Activated CD4-positive, alpha-beta T cell treated with anti-CD3 and anti-CD28 coated beads, Interleukin-2, amount 50 U/mL, for 48 hours (primary cell): ENCODE data around the gene FFAR1.
"Not testable (repeated sequence)": the region's sequence is repeated elsewhere in the genome, so short reads cannot be mapped to it uniquely, and the experiment has no call there.

ENCODE experiments used
- DNase-seq, 2 experiments: peaks; one replicate each; pipeline ENCODE4 v3.0.0-alpha.2; 2020

The FFAR1 gene

DNA sequence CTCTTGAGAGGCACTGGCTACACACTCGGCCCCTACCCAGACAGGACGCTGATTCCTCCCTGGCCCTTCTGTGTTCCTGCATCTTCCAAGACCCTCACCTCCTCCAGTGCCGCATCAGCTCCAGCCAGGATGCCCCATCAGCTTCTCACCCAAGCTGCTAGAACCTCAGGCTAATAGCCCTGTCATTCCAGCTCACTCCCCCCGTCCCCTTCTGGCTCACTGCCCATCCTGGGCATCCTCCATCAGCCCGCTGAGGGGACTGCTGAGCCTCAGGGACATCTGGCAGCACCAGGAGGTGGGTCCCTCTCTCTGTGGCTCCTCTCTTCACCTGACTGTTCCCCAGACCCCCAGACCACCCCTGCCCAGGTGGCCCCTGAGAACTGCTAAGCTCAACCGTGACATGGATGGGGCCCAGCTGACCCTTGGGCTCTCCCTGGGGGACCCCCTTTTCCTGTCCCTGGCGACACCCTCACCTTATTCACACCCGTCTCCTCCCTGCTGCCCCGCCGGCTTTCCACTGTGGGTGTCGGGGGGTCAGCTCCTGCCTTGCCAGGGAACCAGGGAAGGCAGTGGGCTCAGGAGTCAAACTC lies 15.4 kb downstream of the FFAR1 start:
- no peak for DNase-seq

DNA sequence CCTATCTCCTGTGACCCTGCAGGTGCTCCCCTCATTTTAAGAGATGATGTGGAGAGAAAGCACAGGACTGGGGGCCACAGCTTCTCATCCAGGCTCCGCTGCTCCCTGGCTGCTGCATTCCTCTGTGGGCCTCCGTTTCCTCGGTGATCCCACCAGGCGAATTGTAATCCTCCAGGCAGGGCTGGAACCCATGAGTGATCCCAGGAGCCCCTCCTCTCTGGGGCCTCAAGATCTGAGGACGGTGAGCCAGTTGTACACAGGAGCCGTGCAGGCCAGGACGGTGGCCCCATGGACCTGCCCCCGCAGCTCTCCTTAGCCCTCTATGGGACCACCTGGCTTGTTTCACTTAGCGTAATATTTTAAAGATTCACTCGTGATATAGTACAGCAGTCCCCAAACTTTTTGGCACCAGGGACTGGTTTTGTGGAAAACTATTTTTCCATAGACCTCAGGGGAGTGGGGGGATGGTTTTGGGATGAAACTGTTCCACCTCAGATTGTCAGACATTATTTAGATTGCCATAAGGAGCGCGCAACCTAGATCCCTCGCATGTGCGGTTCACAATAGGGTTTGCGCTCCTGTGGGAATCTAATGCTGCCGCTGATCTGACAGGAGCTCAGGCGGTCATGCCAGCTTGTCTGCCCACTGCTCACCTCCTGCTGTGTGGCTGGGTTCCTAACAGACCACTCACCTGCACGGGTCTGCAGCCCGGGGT lies 16.2 kb downstream of the FFAR1 start:
- DNase-seq: no peak

DNA sequence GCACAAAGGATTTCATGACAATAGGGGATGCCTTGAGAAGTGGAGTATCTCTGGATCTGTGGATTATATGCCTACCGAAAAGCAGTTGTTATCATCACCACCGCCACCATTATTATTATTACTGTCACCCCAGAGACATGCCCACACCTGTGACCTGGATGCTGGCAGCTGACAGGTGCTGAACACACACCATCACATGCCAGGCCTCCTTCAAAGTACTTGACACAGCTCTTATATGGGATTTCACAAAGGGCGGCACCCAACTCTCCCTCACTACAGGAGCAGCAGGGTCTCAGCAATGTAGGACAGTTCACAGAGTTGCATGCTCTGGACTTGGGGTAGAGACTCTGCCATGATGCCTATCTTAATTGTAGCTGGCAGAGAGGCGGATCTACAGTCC lies 17.6 kb downstream of the FFAR1 start:
- DNase-seq: no peak

DNA sequence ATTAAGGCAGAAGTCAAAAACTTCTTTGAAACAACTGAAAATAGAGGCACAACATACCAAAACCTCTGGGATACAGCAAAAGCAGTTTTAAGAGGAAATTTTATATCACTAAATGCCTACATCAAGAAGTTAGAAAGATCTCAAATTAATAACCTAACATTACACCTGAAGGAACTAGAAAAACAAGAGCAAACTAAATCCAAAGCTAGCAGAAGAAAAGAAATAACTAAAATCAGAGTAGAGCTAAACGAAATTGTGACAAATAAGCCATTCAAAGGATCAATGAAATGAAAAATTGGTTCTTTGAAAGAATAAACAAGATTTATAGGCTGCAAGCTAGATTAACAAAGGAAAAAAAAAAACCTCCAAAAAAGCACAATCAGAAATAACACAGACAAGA lies 20.7 kb downstream of the FFAR1 start:
- DNase-seq: no peak

DNA sequence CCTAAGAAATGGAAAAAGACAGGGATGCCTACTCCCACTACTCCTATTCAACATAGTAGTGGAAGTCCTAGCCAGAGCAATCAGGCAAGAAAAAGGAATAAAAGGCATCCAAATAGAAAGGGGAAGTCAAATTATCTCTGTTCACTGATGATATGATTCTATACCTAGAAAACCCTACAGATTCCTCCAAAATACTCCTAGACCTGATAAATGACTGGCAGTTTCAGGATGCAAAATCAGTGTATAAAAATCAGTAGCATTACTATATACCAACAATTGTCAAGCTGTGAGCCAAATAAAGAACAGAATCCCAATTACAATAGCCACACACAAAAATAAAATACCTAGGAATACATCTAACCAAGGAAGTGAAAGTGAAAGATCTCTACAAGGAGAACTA lies 21.8 kb downstream of the FFAR1 start:
- no peak for DNase-seq

DNA sequence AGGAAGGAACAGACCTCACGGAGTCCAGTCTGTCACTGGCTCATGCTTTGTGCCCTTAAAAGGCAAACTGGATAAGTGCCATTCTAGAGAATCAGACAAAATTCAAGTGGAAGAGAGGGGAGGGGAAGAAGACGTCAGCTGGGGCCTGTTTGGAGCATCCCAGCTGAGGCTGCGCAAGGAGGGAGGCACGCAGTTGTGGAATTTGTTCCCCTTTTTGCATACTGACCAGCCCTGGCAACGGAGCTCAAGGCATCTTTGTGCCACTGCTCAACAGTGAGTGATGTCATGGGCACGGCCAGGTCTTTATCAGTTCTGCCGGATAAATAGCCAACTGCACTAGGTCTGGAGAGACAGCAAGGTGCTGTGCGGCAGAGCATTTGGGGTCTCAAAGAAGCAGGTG lies 23.0 kb downstream of the FFAR1 start, which contains the start of gene GPR42:
TSS of gene GPR42 (plus strand) at position 347 of the 400 bp plus-strand sequence. CDS start 292 bp downstream, outside the sequence.
- no peak for DNase-seq

DNA sequence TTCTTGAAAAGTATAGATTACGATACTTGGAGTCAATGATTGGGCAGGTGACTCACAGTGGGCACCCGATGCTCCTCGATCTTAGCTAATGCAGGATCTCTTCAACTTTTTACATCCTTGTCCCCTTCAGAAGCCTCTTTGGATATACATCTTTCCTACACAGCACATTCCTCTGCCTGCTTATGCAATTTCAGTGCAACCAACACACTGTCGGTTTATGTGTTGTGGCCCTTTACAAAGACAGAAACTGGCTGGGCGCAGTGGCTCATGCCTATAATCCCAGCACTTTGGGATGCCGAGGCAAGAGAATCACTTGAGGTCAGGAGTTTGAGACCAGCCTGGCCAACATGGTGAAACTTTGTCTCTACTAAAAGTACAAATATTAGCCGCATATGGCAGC lies 25.8 kb downstream of the FFAR1 start:
- DNase-seq: no peak

DNA sequence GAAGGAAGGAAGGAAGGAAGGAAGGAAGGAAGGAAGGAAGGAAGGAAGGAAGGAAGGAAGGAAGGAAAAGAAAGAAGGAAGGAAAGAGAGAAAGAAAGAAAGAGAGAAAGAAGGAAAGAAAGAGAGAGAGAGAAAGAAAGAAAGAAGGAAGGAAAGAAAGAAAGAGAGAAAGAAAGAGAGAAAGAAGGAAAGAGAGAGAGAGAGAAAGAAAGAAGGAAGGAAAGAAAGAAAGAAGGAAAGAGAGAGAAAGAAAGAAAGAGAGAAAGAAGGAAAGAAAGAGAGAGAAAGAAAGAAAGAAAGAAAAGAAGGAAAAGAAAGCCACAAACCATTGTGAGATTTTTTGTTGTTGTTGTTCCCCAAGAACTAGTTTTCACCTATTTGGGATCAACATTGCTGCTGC lies 26.3 kb downstream of the FFAR1 start:
- not testable (repeated sequence) for DNase-seq

DNA sequence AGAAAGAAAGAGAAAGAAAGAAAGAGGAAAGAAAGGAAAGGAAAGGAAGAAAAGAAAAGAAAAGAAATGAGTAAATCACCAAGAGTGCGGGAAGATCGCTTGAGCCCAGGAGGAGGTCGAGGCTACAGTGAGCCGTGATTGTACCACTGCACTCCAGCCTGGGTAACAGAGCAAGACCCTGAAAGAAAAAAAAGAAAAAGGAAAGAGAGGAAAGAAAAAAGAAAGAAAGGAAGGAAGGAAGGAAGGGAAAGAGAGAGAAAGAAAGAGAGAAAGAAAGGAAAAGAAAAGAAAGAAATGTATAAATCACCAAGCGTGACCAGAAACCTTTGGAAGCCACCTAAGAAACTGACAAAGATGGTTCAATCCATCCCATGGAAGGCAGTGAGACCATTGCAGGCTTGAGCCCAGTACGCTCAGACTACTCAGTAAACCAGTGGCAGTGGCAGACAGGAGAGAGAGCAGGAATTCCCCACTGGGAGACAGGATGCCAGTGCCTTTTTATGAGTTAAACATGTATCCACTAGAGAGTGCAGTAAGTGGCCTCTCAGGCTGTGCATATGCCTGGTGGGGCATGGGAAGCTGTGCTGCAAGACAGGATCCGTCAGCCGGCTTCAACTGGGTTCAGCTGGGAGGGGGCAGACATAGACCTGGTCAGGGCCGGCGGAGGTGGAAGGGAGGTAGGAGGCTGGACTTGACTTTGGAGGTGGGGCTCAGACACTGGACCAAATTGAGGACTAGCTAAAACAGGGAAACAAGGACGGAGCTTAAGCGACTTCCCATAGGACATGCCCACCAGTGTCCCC lies 28.0 kb downstream of the FFAR1 start:
- DNase-seq: no peak

DNA sequence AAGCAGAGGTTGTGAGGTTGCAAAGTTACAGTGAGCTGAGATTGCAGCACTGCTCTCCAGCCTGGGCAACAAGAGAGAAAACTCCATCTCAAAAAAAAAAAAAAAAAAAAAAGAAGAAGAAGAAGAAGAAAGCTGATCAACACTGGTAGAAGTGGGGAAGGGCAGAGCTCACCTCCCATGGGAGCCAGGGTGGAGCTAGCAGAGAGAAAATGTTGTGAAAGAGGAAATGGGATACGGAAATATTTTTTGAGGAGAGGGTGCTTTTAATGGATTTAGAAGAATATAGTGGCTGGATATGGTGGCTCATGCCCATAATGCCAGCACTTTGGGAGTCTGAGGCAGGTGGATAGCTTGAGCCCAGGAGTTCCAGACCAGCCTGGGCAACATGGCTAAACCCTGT lies 30.0 kb downstream of the FFAR1 start:
- DNase-seq: no peak

DNA sequence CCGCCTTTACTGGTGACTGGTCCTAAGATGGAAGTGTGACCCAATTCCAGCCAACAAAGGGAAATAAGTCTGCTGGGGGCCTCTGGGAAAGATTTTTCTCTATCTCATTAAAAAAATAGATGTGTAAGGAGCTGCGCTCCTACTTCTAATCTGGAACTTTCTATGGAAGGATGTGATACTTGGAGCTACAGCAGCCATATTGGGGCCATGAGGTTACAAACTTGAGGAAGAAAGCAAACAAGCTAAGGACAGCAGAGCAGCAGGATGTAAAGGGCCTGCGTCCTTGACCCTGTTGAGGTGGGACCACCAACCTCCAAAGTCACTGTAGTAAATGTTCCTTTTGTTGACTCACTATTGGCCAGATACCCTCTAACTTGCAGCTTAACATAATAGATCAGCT lies 30.7 kb downstream of the FFAR1 start:
- DNase-seq: no peak

DNA sequence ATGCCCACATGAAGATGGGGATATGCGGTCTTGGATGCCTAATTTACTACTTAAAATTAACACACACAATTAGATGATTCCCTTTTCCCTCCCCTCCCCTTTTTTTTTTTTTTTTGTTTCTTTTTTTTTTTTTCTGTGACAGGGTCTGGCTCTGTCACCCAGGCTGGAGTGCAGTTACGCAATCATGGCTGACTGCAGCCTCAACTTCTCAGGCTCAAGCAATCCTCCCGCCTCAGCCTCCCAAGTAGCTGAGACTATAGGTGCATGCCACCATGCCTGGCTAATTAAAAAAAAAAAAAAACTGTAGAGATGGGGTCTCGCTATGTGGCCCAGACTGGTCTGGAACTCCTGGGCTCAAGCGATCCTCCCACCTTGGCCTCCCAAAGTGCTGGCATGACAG lies 31.8 kb downstream of the FFAR1 start:
- DNase-seq: not testable (repeated sequence)

DNA sequence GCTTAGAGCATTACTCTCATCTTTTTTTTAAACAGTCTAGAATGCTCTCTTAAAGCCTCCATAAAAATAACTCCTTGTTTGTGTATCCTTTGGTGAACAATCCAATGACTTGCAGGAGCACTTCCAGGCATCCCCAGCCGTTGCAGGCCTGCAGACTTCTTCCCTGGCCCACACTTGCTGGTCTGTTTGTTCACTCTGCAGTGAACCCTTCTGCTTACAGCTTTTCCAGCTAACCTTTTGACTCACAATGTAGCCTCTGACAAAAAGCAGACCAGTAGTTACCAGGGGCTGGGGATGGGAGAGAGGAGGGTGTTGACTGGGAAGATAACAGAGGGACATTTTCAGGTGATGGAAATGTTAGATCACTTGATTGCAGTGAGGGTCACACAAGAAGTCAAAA lies 32.3 kb downstream of the FFAR1 start:
- DNase-seq: no peak

DNA sequence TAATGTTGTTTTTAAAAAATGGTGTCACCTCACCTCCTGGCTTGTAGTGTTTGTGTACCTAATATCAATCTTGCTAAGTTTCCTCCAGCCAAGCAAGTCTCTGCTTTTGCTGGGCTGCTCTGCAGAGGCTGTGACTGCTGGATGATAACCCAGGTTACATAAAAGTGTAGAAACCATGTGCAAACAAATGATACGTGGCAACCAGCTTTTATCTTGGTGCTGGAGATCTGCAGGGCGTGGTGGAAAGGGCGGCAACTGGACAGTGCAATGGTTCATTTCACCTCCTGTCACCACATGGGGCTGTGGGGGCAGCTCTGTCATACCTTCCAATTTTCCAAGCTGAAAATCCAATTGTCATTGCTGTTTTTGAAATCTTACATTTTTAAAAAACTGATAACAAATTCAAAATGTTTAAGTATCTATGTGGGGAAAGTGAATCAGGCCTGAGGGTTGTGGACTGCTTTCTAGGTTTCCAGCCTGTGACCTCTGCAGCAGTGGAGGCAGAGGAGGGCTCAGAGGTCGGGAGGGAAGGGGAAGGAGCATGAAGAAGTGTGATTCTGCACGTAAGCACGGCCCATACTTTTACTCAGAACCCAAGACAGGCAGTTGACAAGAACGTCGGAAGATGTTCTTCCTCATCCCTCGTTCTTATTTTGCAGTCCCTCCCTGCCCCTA lies 32.9 kb downstream of the FFAR1 start:
- DNase-seq: no peak

DNA sequence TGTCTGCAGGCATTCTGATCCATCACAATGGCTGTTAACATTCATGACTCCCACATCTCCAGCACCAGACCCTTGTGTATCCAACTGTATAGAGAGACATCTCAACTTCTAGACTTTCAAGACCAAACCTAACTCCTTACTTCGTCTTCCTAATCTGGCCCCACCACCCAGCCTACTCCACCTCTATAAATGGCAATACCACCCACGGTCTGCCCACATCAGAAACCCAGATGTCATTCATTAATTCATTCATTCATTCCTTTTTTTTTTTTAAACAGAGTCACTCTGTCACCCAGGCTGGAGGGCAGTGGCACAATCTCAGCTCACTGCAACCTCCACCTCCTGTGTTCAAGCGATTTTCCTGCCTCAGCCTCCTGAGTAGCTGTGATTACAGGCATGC lies 33.6 kb downstream of the FFAR1 start:
- DNase-seq: no peak

DNA sequence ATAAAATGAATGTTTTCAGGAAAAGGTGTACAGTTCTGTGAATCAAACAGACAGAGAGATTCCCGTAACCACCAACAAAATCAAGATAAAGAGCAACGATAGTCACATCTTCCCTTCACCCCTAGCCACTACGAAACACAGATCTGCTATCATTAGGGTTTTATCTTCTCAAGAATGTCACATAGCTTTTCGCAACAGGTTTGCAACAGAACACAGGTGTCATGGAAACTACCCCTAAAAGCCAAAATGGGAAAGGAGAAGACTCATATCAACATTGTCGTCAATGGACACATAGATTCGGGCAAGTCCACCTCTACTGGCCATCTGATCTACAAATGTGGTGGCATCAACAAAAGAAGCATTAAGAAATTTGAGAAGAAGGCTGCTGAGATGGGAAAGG lies 34.2 kb downstream of the FFAR1 start:
- no peak for DNase-seq

DNA sequence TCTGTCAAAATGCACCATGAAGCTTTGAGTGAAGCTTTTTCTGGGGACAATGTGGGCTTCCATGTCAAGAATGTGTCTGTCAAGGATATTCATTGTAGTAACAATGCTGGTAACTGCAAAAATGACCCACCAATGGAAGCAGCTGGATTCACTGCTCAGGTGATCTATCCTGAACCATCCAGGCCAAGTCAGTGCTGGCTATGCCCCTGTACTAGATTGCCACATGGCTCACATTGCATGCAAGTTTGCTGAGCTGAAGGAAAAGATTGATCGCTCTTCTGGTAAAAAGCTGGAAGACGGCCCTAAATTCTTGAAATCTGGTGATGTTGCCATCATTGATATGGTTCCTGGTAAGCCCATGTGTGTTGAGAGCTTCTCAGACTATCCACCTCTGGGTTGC lies 35.8 kb downstream of the FFAR1 start:
- no peak for DNase-seq

DNA sequence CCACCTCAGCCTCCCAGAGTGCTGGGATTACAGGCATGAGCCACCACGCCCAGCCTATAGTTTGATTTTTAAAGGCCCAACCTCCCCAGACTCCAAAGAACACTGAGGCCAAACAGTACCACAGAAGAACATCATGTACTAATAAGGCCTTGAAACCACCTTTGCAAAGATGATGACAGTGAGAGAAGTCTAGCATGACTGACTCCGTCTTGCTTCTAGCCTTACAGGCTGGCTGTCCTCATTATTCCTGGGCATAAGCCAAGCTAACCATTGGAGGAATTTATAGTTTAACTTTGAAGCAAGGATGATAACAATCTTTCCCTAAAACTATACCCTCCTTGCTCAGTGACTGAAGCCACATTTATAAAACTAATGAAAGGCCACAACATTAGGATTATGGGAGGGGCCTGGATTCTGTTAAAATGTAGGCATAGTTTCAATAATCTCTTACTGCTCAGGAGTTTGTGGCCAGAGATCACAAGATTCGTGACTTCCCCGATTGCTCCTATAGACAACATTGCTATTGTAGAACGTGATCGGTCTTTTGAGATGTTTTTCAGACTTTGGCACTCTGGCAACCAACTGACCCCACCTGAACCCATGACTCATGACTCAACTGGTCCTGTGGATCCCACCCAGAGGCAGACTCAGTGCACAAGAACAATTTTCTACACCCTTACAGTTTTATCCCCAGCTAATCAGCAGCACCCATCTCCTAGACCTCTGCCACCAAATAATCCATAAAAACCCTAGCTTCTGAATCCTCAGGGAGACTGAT lies 40.8 kb downstream of the FFAR1 start:
- DNase-seq: no peak

DNA sequence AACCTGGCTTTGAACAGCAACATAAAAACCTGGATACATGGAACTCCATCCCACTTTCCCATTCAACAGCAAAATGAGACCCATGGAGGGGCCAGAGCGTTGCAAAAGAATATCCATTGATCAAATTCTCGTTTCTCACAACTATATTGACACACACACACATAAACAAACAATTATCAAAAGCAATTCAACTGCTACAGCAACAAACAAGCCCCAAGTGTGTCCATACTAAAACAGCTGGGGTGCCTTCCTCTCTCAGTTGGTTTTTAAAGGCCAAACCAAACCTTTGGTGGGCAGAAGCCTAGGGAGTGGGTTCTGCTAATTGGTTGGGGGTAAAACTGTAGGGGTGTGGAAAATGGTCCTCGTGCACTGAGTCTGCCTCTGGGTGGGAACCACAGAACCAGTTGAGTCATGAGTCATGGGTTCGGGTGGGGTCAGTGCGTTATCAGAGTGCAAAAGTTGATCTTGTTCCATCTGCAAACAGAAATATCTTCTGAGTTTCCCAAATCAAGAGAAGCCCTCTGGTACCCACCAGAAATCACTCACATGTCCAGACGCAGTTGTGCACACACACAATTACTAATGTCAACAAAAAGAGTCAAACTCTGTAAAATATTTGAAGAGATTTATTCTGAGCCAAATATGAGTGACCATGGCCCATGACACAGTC lies 41.6 kb downstream of the FFAR1 start:
- no peak for DNase-seq

DNA sequence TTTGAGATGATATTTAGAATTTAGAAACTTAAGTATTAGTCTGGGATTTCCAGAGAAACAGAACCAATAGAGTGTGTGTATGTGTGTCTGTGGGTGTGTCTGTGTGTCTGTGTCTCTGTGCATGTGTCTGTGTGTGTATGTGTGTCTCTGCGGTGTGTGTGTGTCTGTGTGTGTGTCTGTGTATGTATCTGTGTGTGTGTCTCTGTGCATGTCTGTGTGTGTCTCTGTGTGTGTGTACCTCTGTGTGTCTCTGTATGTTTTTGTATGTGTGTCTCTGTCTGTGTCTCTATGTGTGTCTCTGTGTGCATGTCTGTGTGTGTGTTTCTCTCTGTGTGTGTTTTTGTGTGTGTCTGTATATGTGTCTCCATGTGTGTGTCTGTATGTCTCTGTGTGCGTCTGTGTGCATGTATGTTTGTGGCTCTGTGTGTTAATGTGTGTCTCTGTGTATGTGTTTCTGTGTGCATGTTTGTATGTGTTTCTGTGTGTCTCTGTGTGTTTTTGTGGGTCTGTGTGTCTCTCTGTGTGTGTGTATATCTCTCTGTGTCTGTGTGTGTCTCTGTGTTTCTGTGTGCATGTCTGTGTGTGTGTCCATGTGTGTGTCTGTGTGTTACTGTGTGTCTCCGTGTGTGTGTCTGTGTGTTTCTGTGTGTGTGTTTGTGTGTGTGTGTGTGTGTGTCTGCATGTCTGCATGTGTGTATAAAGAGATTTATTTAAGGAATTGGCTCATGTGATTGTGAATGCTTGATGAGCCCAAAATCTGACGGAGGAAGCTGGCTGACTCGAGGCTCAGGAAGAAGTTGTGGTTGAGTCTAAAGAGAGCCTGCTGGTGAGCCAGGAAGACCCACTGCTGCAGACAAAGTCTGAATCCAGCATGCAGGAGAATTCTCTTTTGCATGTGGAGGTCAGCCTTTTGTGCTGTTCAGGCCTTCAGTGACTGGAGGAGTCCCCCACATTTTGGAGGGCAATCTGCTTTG lies 45.3 kb downstream of the FFAR1 start:
- no peak for DNase-seq
